ENCODE data around the gene FRMD4A.

DNA sequence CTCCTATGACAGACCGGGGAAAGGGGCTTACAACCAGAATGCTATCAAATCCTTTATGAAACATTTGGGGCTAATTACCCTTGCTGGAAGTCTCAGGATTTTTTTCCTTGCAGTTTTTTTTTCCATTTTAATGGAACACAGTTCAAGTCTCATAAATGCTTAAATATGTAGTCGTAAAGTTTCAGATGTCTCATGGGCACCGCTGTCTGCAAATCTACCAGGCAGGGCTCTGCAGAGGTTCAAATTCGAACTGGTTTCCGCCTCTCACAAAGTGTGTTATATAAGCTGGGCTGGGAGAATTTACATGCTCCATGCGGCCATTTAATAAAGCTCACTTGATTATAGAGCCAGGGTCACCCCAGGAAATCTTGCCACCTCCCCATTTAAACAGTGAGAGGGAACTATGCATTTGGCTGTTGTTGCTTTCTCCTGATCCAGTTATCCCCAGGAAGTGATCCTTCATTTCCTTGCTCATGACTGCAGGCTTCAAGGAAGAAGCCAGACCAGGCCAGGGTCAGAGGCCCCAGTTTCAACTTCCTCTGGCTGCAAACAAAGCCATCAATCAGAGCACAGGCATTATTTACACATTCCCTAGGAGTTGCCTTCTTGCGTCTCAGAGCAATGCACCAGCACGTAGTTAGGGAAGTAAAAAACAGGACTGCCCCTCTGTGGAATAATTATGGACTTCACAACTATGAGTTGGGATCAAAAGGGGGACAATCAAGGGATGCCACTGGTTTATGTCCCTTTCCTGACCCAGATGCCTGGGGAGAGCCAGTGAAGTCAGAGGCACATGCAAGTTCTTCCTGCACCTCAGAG, 385.1 kb downstream of the FRMD4A start:
- no peak for TF ChIP-seq FOXM1 (IDR thresholded peaks at IDR 0.05; ENCODE audit: borderline replicate concordance, low read depth)
- no peak for TF ChIP-seq RAD21 (IDR thresholded peaks at IDR 0.05; ENCODE audit: low read depth)
- TF ChIP-seq TAF1 (IDR thresholded peaks at IDR 0.05; ENCODE audit: low read depth) = no peak
- TF ChIP-seq TEAD4 (IDR thresholded peaks at IDR 0.05) = no peak
- no peak for TF ChIP-seq EP300 (IDR thresholded peaks at IDR 0.05; ENCODE audit: borderline replicate concordance)
- TF ChIP-seq, protein P1, sequence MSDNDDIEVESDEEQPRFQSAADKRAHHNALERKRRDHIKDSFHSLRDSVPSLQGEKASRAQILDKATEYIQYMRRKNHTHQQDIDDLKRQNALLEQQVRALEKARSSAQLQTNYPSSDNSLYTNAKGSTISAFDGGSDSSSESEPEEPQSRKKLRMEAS (IDR thresholded peaks at IDR 0.05) = no peak
- TF ChIP-seq EGR1 (IDR thresholded peaks at IDR 0.05) = no peak
- TF ChIP-seq, protein P2, sequence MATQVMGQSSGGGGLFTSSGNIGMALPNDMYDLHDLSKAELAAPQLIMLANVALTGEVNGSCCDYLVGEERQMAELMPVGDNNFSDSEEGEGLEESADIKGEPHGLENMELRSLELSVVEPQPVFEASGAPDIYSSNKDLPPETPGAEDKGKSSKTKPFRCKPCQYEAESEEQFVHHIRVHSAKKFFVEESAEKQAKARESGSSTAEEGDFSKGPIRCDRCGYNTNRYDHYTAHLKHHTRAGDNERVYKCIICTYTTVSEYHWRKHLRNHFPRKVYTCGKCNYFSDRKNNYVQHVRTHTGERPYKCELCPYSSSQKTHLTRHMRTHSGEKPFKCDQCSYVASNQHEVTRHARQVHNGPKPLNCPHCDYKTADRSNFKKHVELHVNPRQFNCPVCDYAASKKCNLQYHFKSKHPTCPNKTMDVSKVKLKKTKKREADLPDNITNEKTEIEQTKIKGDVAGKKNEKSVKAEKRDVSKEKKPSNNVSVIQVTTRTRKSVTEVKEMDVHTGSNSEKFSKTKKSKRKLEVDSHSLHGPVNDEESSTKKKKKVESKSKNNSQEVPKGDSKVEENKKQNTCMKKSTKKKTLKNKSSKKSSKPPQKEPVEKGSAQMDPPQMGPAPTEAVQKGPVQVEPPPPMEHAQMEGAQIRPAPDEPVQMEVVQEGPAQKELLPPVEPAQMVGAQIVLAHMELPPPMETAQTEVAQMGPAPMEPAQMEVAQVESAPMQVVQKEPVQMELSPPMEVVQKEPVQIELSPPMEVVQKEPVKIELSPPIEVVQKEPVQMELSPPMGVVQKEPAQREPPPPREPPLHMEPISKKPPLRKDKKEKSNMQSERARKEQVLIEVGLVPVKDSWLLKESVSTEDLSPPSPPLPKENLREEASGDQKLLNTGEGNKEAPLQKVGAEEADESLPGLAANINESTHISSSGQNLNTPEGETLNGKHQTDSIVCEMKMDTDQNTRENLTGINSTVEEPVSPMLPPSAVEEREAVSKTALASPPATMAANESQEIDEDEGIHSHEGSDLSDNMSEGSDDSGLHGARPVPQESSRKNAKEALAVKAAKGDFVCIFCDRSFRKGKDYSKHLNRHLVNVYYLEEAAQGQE (IDR thresholded peaks at IDR 0.05; ENCODE audit: low read depth) = no peak
- TF ChIP-seq CEBPB (IDR thresholded peaks at IDR 0.05) = no peak
- TF ChIP-seq CREB1 (IDR thresholded peaks at IDR 0.05; ENCODE audit: low read depth) = no peak
- TF ChIP-seq NFIC (IDR thresholded peaks at IDR 0.05) = no peak
- no peak for TF ChIP-seq TCF12 (IDR thresholded peaks at IDR 0.05; ENCODE audit: low read depth)
- TF ChIP-seq, protein P3, sequence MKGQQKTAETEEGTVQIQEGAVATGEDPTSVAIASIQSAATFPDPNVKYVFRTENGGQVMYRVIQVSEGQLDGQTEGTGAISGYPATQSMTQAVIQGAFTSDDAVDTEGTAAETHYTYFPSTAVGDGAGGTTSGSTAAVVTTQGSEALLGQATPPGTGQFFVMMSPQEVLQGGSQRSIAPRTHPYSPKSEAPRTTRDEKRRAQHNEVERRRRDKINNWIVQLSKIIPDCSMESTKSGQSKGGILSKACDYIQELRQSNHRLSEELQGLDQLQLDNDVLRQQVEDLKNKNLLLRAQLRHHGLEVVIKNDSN (IDR thresholded peaks at IDR 0.05) = no peak
- no peak for TF ChIP-seq YY1 (IDR thresholded peaks at IDR 0.05; ENCODE audit: low read depth)

All from Ishikawa (cell line).